K562 (cell line): Measurements from ENCODE around the gene IVL. TPM values are rescaled to one million over a fixed set of nuclear protein-coding genes. Genes with fewer than 3 reads are reported as not detected.

Experiments used
- ATAC-seq: fragments of 200-7000 bp; cut with Tn5 transposase; 3 replicates; pipeline ENCODE4 v1.9.1; 2020; ENCODE audit warnings: moderate library complexity
- BruUV-seq: library from RNA; stranded (reverse); fragments of 400-500 nt; replicated peaks from 2 replicates; lab custom pipeline; 2021; lab: Mats Ljungman, UMichigan
- CTCF ChIA-PET: fragments of 300-600 bp; formaldehyde crosslinking; extraction: SDS; loops from one replicate; lab custom pipeline; 2021; ENCODE audit warnings: low intra/inter-chr PET ratio; lab: Yijun Ruan, JAX
- POLR2A ChIA-PET: fragments of 300-600, 350-650 bp; sonication (Branson Sonifier 250); formaldehyde crosslinking; extraction: SDS; loops from one replicate; lab custom pipeline; 2021; ENCODE audit warnings: antibody characterized with exemption, inconsistent platforms; lab: Yijun Ruan, JAX
- DNase-seq, 4 experiments: peaks; one replicate each; pipeline versions ENCODE4 v3.0.0 to v3.0.0-alpha.2; 2011 to 2018; ENCODE audit warnings: low spot score in 3 of 4, mixed read lengths in 3 of 4; ENCODE audit errors: extremely low read depth in 1 of 4
- FAIRE-seq: peaks from 2 replicates; lab custom pipeline; 2011; peaks lifted over from hg19 to GRCh38; lab: Jason Lieb, UNC
- H2AFZ ChIP-seq: 2 replicates; pipeline ENCODE4 v1.6.0; 2011; ENCODE audit warnings: low read depth, low read length, control low read depth, inconsistent platforms
- H3K27ac ChIP-seq: fragments of 200-600 bp; 3 replicates; pipeline ENCODE4 v1.8.0; 2011; ENCODE audit warnings: low read depth, mild to moderate bottlenecking, control low read depth, inconsistent platforms, low read length, moderate library complexity, mixed read lengths; ENCODE audit errors: extremely low read depth
- H3K27me3 ChIP-seq, 2 experiments: fragments of 300-600 bp in 1 of 2; 2 replicates in 1 of 2; 3 replicates in 1 of 2; pipeline versions ENCODE4 v1.6.0 to v1.8.0; 2011; ENCODE audit warnings: inconsistent platforms in 2 of 2, low read length in 2 of 2, mild to moderate bottlenecking in 1 of 2, mixed read lengths in 1 of 2, moderate library complexity in 1 of 2; ENCODE audit not compliant: control insufficient read depth in 2 of 2, insufficient read depth in 2 of 2
- H3K36me3 ChIP-seq: fragments of 300-600 bp; 3 replicates; pipeline ENCODE4 v1.8.0; 2011; ENCODE audit warnings: mild to moderate bottlenecking, low read length, inconsistent platforms; ENCODE audit not compliant: control insufficient read depth, insufficient read depth
- H3K4me1 ChIP-seq, 2 experiments: fragments of 200-600 bp in 1 of 2; replicated peaks in 1 of 2; 2 replicates in 1 of 2; 3 replicates in 1 of 2; pipeline versions ENCODE4 v1.5.1 to v1.8.0; 2011; ENCODE audit warnings: inconsistent platforms in 2 of 2, low read length in 2 of 2, mild to moderate bottlenecking in 1 of 2, mixed read lengths in 1 of 2, moderate library complexity in 1 of 2; ENCODE audit not compliant: control insufficient read depth in 2 of 2, insufficient read depth in 2 of 2
- H3K4me2 ChIP-seq: 2 replicates; pipeline ENCODE4 v1.6.1; 2011; ENCODE audit warnings: low read length, control low read depth, inconsistent platforms, mixed read lengths; ENCODE audit not compliant: insufficient read depth
- H3K4me3 ChIP-seq: fragments of 200-600 bp; sonication (generic), shearing (Covaris generic); 2 replicates; pipeline ENCODE4 v1.5.1; 2016; ENCODE audit warnings: control low read depth, inconsistent platforms
- H3K79me2 ChIP-seq: fragments of 200-600 bp; 3 replicates; pipeline ENCODE4 v1.8.0; 2011; ENCODE audit warnings: low read length, inconsistent platforms; ENCODE audit not compliant: control insufficient read depth, insufficient read depth
- H3K9ac ChIP-seq, 2 experiments: 2 replicates each; pipeline versions ENCODE4 v1.6.0 to v1.6.1; 2011; ENCODE audit warnings: low read depth in 2 of 2, low read length in 2 of 2, control low read depth in 1 of 2, inconsistent platforms in 1 of 2, mild to moderate bottlenecking in 1 of 2, mixed read lengths in 1 of 2; ENCODE audit not compliant: insufficient read depth in 1 of 2
- H3K9me1 ChIP-seq: one replicate; pipeline ENCODE4 v1.6.0; 2011; ENCODE audit warnings: inconsistent platforms, mild to moderate bottlenecking, low read length, moderate library complexity; ENCODE audit not compliant: control insufficient read depth, insufficient read depth
- H3K9me3 ChIP-seq: replicated peaks from 2 replicates; pipeline ENCODE4 v1.5.1; 2011; ENCODE audit warnings: low read depth, low read length, inconsistent platforms; ENCODE audit not compliant: control insufficient read depth, insufficient read depth
- H4K20me1 ChIP-seq: replicated peaks from 2 replicates; pipeline ENCODE4 v1.6.1; 2011; ENCODE audit warnings: low read length, inconsistent platforms, mixed read lengths; ENCODE audit not compliant: control insufficient read depth, insufficient read depth
- CREBBP ChIP-seq: IDR thresholded peaks from one replicate; pipeline ENCODE4 v1.6.1; 2012; ENCODE audit warnings: low read depth, mild to moderate bottlenecking, control low read depth, inconsistent platforms, low read length
- CTBP1 ChIP-seq: fragments of 450-650 bp; IDR thresholded peaks from 2 replicates; pipeline ENCODE4 v1.6.1; 2016; ENCODE audit warnings: borderline replicate concordance
- FOS ChIP-seq: IDR thresholded peaks from 3 replicates; pipeline ENCODE4 v1.6.1; 2011; ENCODE audit not compliant: insufficient read length; ENCODE audit errors: extremely low read depth
- NFYB ChIP-seq: IDR thresholded peaks from 2 replicates; pipeline ENCODE4 v1.6.1; 2011; ENCODE audit warnings: mild to moderate bottlenecking, moderate library complexity; ENCODE audit not compliant: insufficient read length; ENCODE audit errors: extremely low read depth
- RBM34 ChIP-seq: fragments of 200-400 bp; formaldehyde crosslinking; IDR thresholded peaks from 2 replicates; pipeline ENCODE4 v1.6.1; 2018; ENCODE audit warnings: low read length, borderline replicate concordance; ENCODE audit not compliant: insufficient read depth
- SIN3B ChIP-seq: fragments of 450-650 bp; IDR thresholded peaks from 2 replicates; pipeline ENCODE4 v1.6.1; 2017; ENCODE audit warnings: low read depth, mild to moderate bottlenecking, moderate library complexity
- TAF7 ChIP-seq: fragments of 450-650 bp; IDR thresholded peaks from 2 replicates; pipeline ENCODE4 v1.6.1; 2016; ENCODE audit warnings: missing genetic modification characterization, missing compliant biosample characterization
- ZFP30 ChIP-seq: fragments of 250-450 bp; sonication (Bioruptor Pico); IDR thresholded peaks from 2 replicates; pipeline ENCODE4 v1.8.0; 2022; ENCODE audit warnings: moderate library complexity, mild to moderate bottlenecking, inconsistent platforms, borderline replicate concordance
- ZNF232 ChIP-seq: sonication (generic); formaldehyde crosslinking; IDR thresholded peaks from 2 replicates; pipeline ENCODE4 v1.8.0; 2022; ENCODE audit warnings: mild to moderate bottlenecking, missing genetic modification reagents
- whole genome bisulfite sequencing: fragments of 100-300 bp; shearing (Covaris generic); methylation state at CpG from one replicate; pipeline ENCODE4 v1.1.6; 2016; ENCODE audit warnings: low coverage, mixed read lengths; ENCODE audit not compliant: insufficient coverage; ENCODE audit errors: missing lambda C conversion rate; 5-methylcytosine and 5-hydroxymethylcytosine counted together
- in situ Hi-C: fragments of 300-500 bp; cut with MboI; formaldehyde crosslinking; loops from 4 replicates; pipeline ENCODE4 v1.15.0; 2018; ENCODE audit warnings: inconsistent platforms, mixed read lengths
- intact Hi-C: fragments of 100-400 bp; cut with micrococcal nuclease; formaldehyde crosslinking; loops from 2 replicates; pipeline ENCODE4 v1.14.2; 2022
- polyA plus RNA-seq, 8 experiments: library from polyadenylated mRNA; depleted of rRNA in 4 of 8; stranded (reverse) in 5 of 8; unstranded in 3 of 8; fragments of >200 nt; fragmentation: Nextera tagmentation in 2 of 8; fragmentation: Illumina TruSeq in 1 of 8; extraction: Ambion mirVana in 2 of 8; extraction: Trizol in 1 of 8; gene quantifications; 2 replicates each; pipeline versions ENCODE4 v1.2.1 to v1.2.3, GENCODE V29; 2011 to 2014; ENCODE audit warnings: inconsistent platforms in 1 of 8, missing spikeins in 1 of 8
- total RNA-seq, 7 experiments: library from RNA; depleted of rRNA in 6 of 7; stranded (reverse); fragments of >200 nt in 6 of 7; fragmentation: Illumina TruSeq in 2 of 7; extraction: Trizol in 2 of 7; gene quantifications; 2 replicates each; pipeline versions ENCODE4 v1.2.1 to v1.2.3, GENCODE V29; 2011 to 2021; ENCODE audit warnings: low replicate concordance in 1 of 7
- TF ChIP-seq, protein P1 (sequence below): fragments of 450-650 bp; IDR thresholded peaks from 2 replicates; pipeline ENCODE4 v1.6.1; 2016; ENCODE audit warnings: borderline replicate concordance

The IVL gene
- total and polyA plus RNA-seq, 9 of the 15 experiments (the other 6 are each of a cell fraction or from before 2014, with no cell fraction given): not detected

DNA sequence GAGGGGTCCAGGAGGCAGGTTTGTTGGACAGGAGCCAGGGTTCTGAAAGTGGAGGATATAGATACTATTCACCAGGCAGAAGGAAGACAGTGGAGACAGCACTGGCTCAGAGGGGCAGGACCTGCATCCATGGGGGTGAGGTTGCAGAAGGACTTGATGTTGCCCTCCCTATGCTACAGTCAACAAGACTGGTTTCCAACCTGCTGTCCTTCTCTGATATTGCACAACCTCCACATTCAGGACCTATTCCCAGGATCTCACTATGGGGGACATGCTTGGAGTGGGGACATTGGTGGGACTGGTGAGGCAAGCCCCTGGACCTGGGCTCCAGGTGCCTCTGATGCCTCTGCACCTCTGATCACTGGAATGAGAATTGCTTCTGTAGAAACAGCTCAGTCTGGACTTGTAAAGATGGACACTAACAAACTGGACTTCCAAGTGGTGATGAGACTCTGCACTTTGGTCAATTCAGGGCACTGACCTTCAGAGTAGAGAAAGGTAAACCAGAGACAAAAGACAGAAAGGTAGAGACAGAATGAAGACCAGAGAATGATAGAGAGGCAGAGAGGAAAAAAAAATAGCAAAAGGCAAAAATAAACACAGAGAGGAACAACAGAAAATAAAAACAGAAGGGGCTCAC, 28.7 kb upstream of the IVL start (continued):
- no peak for TF ChIP-seq TAF7 (tag)
- no peak for TF ChIP-seq ZFP30
- no peak for TF ChIP-seq CTBP1
- no peak for TF ChIP-seq ZNF232
- TF ChIP-seq, protein P1, sequence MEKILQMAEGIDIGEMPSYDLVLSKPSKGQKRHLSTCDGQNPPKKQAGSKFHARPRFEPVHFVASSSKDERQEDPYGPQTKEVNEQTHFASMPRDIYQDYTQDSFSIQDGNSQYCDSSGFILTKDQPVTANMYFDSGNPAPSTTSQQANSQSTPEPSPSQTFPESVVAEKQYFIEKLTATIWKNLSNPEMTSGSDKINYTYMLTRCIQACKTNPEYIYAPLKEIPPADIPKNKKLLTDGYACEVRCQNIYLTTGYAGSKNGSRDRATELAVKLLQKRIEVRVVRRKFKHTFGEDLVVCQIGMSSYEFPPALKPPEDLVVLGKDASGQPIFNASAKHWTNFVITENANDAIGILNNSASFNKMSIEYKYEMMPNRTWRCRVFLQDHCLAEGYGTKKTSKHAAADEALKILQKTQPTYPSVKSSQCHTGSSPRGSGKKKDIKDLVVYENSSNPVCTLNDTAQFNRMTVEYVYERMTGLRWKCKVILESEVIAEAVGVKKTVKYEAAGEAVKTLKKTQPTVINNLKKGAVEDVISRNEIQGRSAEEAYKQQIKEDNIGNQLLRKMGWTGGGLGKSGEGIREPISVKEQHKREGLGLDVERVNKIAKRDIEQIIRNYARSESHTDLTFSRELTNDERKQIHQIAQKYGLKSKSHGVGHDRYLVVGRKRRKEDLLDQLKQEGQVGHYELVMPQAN: no peak
- no peak for TF ChIP-seq SIN3B
- TF ChIP-seq, all 486 proteins: peak for 0

DNA sequence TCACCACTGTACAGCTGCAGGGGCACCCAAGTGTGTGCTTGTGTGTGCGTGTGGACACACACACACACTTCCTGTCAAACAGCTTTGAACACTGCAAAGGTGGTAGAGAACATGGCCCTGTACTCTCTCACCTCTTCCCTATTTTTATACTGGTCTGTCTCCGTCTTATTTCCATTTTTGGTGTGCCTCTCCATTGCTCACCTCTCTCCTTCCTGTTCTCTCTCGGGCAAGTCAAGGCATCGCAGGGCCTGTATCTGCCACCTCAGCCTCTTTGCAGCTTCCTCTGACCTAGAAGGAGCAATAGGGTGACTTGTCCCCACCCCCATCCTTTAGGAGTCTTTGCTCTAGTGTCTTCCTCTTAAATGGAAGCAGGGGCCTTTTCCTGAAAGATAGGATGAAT, 28.0 kb upstream of the IVL start:
- H3K9me1 ChIP-seq: no peaks in the 10 kb centered on the region
- intact Hi-C loops: no loop called here
- FAIRE-seq (no peak), DNase-seq (no peak), ATAC-seq (no peak)
- no peak overlapping the region for H3K4me2 ChIP-seq
- CTCF ChIA-PET: no interaction called here
- POLR2A ChIA-PET: no interaction called here
- no peaks in the 10 kb centered on the region for H3K79me2 ChIP-seq
- H3K27ac ChIP-seq: no peak overlapping the region
- 0% methylated on average over 3 of the region's 4 CpGs for WGBS
- no peak overlapping the region for H2AFZ ChIP-seq
- no peak overlapping the region for H3K4me3 ChIP-seq
- no peaks in the 10 kb centered on the region for H3K36me3 ChIP-seq
- peaks cover 0 to 10% of the 10 kb centered on the region in 2 experiments; a peak in 1 of 5 replicates for H3K27me3 ChIP-seq
- BruUV-seq: no TSS peak
- TF ChIP-seq NFYB (no peak), FOS (no peak), CREBBP (no peak), RBM34 (no peak)
- no peaks in the 10 kb centered on the region for H4K20me1 ChIP-seq
- no peaks in the 10 kb centered on the region for H3K4me1 ChIP-seq
- no peaks in the 10 kb centered on the region for H3K9me3 ChIP-seq
- in situ Hi-C loops: no loop called here
- H3K9ac ChIP-seq: no peak overlapping the region
